H1 (cell line): ENCODE results near the gene PACS1. TPM values are rescaled to one million over a fixed set of nuclear protein-coding genes. Genes with fewer than 3 reads are reported as not detected.

Source experiments
- CHD7 ChIP-seq: fragments of 300-600 bp; sonication (generic); IDR thresholded peaks from 2 replicates; pipeline ENCODE4 v1.7.1; 2012; ENCODE audit warnings: low read length, moderate library complexity, mild to moderate bottlenecking, inconsistent platforms; ENCODE audit not compliant: insufficient replicate concordance
- polyA plus RNA-seq, 7 experiments: library from polyadenylated mRNA; depleted of rRNA in 3 of 7; stranded (reverse) in 5 of 7; unstranded in 2 of 7; fragments of >200 nt in 5 of 7; fragments of 200-250 nt in 2 of 7; gene quantifications; 1 replicate in 5 of 7; 2 replicates in 1 of 7; 4 replicates in 1 of 7; pipeline versions ENCODE4 v1.2.1 to v1.2.3, GENCODE V29; 2011 to 2013; ENCODE audit warnings: missing spikeins in 2 of 7, mixed read lengths in 2 of 7
- total RNA-seq: library from RNA; stranded (reverse); fragmentation: NEBNext Ultra II Directional; extraction: Animal tissue kit (Norgen Biotek cat#: 25700); gene quantifications from 2 replicates; pipeline ENCODE4 v1.2.1, GENCODE V29; 2021

The PACS1 gene
- total and polyA plus RNA-seq, 2 of the 8 experiments (the other 6 are each of a cell fraction or from before 2014, with no cell fraction given): 11.5 to 36.0 TPM

GRCh38 chr11:66261578-66261977, 191.5 kb downstream of the PACS1 start (continued):
- no peak for TF ChIP-seq CHD7
